Upper lobe of left lung (tissue), 6 donors: Measurements from ENCODE around the gene GNL2. TPM values are rescaled to one million over a fixed set of nuclear protein-coding genes. Genes with fewer than 3 reads are reported as not detected.

Source experiments
- ATAC-seq, 2 donors: fragments of 200-7000 bp; cut with Tn5 transposase; one replicate each; pipeline ENCODE4 v1.9.1; 2022; ENCODE audit warnings: mild to moderate bottlenecking in 2 of 2, moderate library complexity in 2 of 2; ENCODE audit not compliant: low FRiP score in 2 of 2
- DNase-seq, 2 donors: peaks; one replicate each; pipeline ENCODE4 v3.0.0-alpha.2; 2019 to 2020
- H3K27ac ChIP-seq, 4 donors: fragments of 200-600 bp; sonication (generic); one replicate each; pipeline ENCODE4 v1.5.1; 2016 to 2019
- H3K27me3 ChIP-seq, 4 donors: fragments of 200-600 bp; sonication (generic); one replicate each; pipeline ENCODE4 v1.5.1; 2017 to 2019
- H3K36me3 ChIP-seq, 4 donors: fragments of 200-600 bp; sonication (generic); one replicate each; pipeline ENCODE4 v1.5.1; 2016 to 2019
- H3K4me1 ChIP-seq, 4 donors: fragments of 200-600 bp; sonication (generic); one replicate each; pipeline ENCODE4 v1.5.1; 2018 to 2019
- H3K4me3 ChIP-seq, 4 donors: fragments of 200-600 bp; sonication (generic); one replicate each; pipeline ENCODE4 v1.5.1; 2017 to 2019; ENCODE audit warnings: mild to moderate bottlenecking in 2 of 4, moderate library complexity in 1 of 4
- H3K9me3 ChIP-seq, 4 donors: fragments of 200-600 bp; sonication (generic); one replicate each; pipeline ENCODE4 v1.5.1; 2018 to 2019
- EP300 ChIP-seq, 4 donors: sonication (generic); formaldehyde crosslinking; IDR thresholded peaks; one replicate each; pipeline ENCODE4 v1.5.1; 2017; ENCODE audit warnings: antibody characterized with exemption in 4 of 4, control low read depth in 2 of 4
- POLR2A ChIP-seq, 4 donors: fragments of 450-650 bp; IDR thresholded peaks; one replicate each; pipeline ENCODE4 v1.5.1; 2016 to 2017; ENCODE audit warnings: antibody characterized with exemption in 4 of 4, mild to moderate bottlenecking in 2 of 4
- POLR2AphosphoS5 ChIP-seq, 2 donors: sonication (generic); formaldehyde crosslinking; IDR thresholded peaks; one replicate each; pipeline ENCODE4 v1.5.1; 2017; ENCODE audit warnings: antibody characterized with exemption in 2 of 2
- whole genome bisulfite sequencing, 2 donors: methylation state at CpG; one replicate each; pipeline ENCODE4 v1.1.5; 2017 to 2018; 5-methylcytosine and 5-hydroxymethylcytosine counted together
- total RNA-seq, 6 donors: library from RNA; depleted of rRNA in 4 of 6; stranded (reverse); fragments of >200 nt in 4 of 6; gene quantifications; one replicate each; pipeline versions ENCODE4 v1.1.0 to v1.2.1, GENCODE V29; 2016 to 2021
- TF ChIP-seq, protein P1 (sequence below), 6 experiments: fragments of 450-650 bp in 4 of 6; fragments of 200-600 bp in 2 of 6; sonication (generic) in 2 of 6; IDR thresholded peaks; one replicate each; pipeline ENCODE4 v1.5.1; 2016 to 2019; ENCODE audit warnings: antibody characterized with exemption in 6 of 6
- donor health status: DM: no; HTN: no; CAD: no; lungs with moderate emphysema.
- donor health status: DM: no; HTN: yes; CAD: no; lungs with severe emphysema.

The GNL2 gene
- total RNA-seq, 6 donors from 2014 or later: 28.3 to 56.2 (median 40.3) TPM

DNA sequence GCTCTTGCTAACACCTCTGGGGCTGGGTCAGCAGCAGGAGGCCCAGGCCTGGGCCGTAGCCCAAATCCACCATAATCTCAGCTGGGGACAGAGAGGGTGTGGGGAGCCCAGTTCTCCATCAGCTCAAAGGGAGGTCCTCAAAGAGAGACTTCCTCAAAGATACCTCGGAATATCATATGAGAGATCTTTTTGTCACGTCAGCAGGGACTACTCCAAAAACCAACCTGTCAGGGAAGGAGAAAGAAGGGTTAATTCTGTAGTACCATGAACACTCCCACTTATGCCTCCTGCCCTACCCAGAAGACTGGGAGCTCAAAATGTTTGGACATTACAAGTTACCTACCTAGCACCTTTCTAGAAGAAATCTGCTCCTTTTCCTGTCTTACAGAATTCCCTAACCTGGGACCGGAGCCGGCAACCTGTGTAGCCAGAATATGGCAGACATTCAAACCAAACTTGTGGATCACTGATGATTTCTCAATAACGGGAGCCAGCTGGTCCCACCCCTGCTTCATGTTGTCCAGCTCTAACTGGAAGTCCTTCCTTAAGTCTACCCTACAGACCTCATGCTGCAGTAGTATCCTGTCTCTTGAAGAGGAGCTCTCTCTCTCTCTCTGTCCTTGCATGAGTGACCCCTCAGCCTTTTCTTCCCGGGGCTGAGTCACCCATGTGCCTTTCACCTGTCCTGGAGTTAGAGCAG lies 34.1 kb upstream of the GNL2 start:
- H3K36me3 ChIP-seq: no peaks in the 10 kb centered on the region
- peaks cover 8 to 13% (median 11%) of the 10 kb centered on the region in 4 donors for H3K4me1 ChIP-seq
- H3K4me3 ChIP-seq: no peak overlapping the region
- TF ChIP-seq, protein P1, sequence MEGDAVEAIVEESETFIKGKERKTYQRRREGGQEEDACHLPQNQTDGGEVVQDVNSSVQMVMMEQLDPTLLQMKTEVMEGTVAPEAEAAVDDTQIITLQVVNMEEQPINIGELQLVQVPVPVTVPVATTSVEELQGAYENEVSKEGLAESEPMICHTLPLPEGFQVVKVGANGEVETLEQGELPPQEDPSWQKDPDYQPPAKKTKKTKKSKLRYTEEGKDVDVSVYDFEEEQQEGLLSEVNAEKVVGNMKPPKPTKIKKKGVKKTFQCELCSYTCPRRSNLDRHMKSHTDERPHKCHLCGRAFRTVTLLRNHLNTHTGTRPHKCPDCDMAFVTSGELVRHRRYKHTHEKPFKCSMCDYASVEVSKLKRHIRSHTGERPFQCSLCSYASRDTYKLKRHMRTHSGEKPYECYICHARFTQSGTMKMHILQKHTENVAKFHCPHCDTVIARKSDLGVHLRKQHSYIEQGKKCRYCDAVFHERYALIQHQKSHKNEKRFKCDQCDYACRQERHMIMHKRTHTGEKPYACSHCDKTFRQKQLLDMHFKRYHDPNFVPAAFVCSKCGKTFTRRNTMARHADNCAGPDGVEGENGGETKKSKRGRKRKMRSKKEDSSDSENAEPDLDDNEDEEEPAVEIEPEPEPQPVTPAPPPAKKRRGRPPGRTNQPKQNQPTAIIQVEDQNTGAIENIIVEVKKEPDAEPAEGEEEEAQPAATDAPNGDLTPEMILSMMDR (IDR thresholded peaks at IDR 0.05): no peak
- TF ChIP-seq POLR2A (IDR thresholded peaks at IDR 0.05) (no peak), POLR2AphosphoS5 (IDR thresholded peaks at IDR 0.05) (no peak), EP300 (IDR thresholded peaks at IDR 0.05) (no peak)
- H3K9me3 ChIP-seq: no peaks in the 10 kb centered on the region
- no peak overlapping the region for H3K27ac ChIP-seq
- WGBS, 2 donors: 44% methylated on average over 6 to 7 of the region's 7 CpGs
- DNase-seq (no peak), ATAC-seq (no peak)
- H3K27me3 ChIP-seq: peaks cover 0 to 28% (median 17%) of the 10 kb centered on the region in 4 donors

DNA sequence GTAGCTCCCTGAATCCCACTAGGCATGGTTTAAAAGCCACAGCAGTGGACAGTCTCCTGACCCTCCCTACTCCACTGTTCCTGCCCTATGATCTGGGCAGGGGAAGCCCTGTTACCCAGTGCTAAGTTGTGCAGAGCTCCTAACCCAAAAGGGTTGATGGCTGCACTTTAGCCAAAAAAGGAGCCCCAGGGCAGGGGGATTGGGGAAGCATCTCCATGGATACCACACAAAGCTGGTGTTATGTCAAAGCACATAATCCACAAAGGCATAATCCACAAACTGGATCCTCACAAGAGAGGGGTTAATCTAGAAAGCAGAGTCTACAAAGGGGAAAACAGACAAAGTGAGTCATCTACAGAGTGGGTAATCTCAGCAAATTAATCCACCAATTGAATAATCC lies 33.3 kb upstream of the GNL2 start:
- Histone ChIP-seq H3K27me3 (peaks cover 0 to 20% (median 8%) of the 10 kb centered on the region in 4 donors), H3K4me1 (peaks cover 0 to 6% (median 2%) of the 10 kb centered on the region in 4 donors), H3K9me3 (no peaks in the 10 kb centered on the region), H3K36me3 (no peaks in the 10 kb centered on the region), H3K4me3 (no peak overlapping the region), H3K27ac (no peak overlapping the region)
- no peak for ATAC-seq
- TF ChIP-seq, protein P1 (IDR thresholded peaks at IDR 0.05): no peak
- no peak for DNase-seq

DNA sequence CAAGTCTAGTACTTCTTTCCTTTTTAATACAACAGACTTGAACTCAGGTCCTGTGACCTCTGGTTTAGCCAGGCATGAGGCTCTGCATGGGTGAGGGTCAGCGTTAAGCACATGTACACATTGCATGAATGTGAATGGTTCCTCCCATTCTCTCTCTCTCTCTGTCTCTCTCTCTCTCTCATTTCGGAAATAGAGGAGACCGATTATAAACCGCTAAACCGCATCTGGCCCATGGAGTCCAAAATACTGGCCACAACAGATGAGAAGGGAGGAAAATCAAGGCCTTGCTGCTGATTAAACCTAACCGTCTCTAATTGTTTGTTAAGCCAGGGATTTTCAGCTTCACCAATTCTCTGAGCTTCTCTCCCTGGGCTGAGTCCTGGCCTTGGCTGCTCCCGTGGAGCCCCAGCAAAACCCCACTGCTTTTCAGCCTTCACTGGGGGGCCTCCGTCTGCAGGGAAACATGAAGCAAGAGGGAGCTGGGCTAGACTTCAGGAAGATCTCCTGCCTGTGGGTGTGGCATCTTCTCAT lies 32.4 kb upstream of the GNL2 start:
- Histone ChIP-seq H3K27me3 (peaks cover 0 to 11% (median 2%) of the 10 kb centered on the region in 4 donors), H3K9me3 (no peaks in the 10 kb centered on the region), H3K4me3 (no peak overlapping the region), H3K4me1 (no peaks in the 10 kb centered on the region), H3K27ac (no peak overlapping the region), H3K36me3 (no peaks in the 10 kb centered on the region)
- 82 to 83% methylated on average over 8 of the region's 8 CpGs for WGBS, 2 donors
- no peak for DNase-seq
- ATAC-seq: no peak
- TF ChIP-seq, protein P1 (IDR thresholded peaks at IDR 0.05): no peak
- TF ChIP-seq EP300 (IDR thresholded peaks at IDR 0.05) (no peak), POLR2A (IDR thresholded peaks at IDR 0.05) (no peak), POLR2AphosphoS5 (IDR thresholded peaks at IDR 0.05) (no peak)

DNA sequence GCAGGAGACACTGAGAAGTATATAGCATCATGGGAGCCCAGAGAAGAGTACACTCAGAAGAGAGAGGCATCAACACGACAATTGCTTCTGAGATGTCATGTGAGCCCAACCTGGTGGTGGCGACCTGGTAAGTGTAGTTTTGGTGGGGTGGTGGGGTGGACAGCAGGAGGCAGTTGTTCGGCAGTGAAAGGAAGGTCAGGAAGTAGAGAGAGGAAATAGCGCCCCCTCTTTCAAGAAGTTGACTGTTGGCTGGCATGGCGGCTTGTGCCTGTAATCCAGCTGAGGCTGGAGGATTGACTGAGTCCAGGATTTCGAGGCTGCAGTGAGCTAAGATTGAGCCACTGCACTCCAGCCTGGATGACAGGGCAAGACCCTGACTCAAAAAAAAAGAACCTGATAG lies 26.4 kb upstream of the GNL2 start:
- Histone ChIP-seq H3K27me3 (no peaks in the 10 kb centered on the region), H3K36me3 (no peaks in the 10 kb centered on the region), H3K27ac (no peak overlapping the region), H3K4me3 (no peak overlapping the region), H3K9me3 (no peaks in the 10 kb centered on the region), H3K4me1 (no peaks in the 10 kb centered on the region)
- ATAC-seq (no peak), DNase-seq (no peak)
- 44 to 50% methylated on average over 6 of the region's 6 CpGs for WGBS, 2 donors
- TF ChIP-seq POLR2A (IDR thresholded peaks at IDR 0.05) (no peak), EP300 (IDR thresholded peaks at IDR 0.05) (no peak), POLR2AphosphoS5 (IDR thresholded peaks at IDR 0.05) (no peak)
- TF ChIP-seq, protein P1 (IDR thresholded peaks at IDR 0.05): no peak
